Measurements from ENCODE around the gene KRTAP12-1.
"Not testable (repeated sequence)": the region's sequence is repeated elsewhere in the genome, so short reads cannot be mapped to it uniquely, and the experiment has no call there.

Gene KRTAP12-1

DNA sequence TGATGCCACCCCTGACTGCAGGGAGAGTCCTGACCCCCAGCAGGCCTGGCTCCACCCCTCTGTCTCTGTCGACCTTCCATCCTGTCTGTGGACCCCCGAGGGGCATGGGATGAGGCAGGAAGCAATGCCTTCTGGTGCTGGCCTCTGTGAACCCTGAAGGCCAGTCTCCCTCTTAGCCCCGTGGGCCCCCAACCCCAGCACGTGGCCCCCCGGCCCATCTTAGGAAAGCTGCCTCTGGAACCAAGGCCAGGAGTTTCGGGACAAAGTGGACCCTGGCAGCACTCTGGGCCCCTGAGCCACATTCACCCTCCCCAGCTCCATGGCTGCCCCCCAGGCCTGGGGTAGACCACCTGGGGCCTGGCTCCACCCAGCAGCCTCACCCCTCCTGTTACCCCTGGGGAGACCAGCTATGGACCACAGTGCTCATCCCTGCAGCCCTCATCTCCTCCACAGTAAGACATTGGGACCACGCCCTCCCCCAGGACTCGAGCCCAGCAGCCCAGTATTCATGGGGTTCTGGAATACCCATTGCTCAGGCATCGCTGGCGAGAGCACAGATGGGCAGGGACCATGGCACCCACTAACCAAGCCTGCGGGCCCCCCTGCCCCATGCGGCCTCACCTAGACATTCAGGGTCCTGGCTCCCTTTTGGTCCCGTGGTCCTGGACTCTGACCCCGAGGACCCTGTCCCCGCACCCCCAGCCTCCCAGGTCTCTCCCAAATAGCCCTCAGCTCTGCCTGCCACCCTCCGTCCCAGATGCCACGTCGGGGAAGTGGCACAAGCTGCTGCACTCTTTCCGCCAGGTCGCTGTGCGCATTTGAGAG, 43.2 kb downstream of the KRTAP12-1 start:
- not testable (repeated sequence) for DNase-seq

DNA sequence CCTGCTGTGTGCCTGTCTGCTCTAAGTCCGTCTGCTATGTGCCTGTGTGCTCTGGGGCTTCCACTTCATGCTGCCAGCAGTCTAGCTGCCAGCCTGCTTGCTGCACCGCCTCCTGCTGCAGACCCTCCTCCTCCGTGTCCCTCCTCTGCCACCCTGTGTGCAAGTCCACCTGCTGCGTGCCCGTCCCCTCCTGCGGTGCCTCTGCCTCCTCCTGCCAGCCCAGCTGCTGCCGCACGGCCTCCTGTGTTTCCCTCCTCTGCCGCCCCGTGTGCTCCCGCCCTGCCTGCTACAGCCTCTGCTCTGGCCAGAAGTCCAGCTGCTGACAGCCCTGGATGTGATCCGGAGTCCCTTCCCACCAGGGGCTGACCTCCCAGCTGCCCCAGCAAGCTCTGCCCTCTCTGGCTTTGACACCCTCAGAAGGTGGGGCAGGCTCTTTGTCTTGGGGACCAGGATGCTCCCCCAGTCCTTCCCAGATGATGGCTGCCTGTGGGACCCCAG, 44.1 kb downstream of the KRTAP12-1 start:
- DNase-seq = not testable (repeated sequence)

DNA sequence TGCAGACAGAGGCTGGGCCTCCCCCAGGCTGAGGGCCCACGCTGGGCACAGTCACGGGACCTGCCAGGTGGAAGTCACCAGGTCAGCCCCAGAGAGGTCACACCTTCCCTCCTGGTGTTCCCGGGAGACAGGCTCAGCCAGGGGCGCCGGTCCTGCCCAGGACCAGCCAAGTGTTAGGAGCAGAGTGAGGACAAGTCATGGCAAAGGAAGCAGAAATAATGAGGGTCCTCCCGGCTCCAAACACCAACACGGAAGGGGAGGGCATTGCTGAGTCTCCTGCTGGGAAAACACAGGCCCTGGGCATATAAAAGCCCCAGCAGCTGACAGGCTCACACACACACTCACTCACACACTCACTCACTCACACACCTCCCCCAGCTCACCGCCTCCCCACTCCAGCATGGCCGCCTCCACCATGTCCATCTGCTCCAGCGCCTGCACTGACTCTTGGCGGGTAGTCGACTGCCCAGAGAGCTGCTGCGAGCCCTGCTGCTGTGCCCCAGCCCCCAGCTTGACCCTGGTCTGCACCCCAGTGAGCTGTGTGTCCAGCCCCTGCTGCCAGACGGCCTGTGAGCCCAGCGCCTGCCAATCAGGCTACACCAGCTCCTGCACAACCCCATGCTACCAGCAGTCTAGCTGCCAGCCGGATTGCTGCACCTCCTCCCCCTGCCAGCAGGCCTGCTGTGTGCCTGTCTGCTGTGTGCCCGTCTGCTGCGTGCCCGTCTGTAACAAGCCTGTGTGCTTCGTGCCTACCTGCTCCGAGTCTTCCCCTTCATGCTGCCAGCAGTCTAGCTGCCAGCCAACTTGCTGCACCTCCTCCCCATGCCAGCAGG, 44.7 kb downstream of the KRTAP12-1 start, which contains the start of gene KRTAP10-10:
Gene KRTAP10-10, plus strand, starts transcription at position 339 of the 833 bp plus-strand sequence. Its CDS starts 62 bp downstream, at position 401.
- no peak for DNase-seq

DNA sequence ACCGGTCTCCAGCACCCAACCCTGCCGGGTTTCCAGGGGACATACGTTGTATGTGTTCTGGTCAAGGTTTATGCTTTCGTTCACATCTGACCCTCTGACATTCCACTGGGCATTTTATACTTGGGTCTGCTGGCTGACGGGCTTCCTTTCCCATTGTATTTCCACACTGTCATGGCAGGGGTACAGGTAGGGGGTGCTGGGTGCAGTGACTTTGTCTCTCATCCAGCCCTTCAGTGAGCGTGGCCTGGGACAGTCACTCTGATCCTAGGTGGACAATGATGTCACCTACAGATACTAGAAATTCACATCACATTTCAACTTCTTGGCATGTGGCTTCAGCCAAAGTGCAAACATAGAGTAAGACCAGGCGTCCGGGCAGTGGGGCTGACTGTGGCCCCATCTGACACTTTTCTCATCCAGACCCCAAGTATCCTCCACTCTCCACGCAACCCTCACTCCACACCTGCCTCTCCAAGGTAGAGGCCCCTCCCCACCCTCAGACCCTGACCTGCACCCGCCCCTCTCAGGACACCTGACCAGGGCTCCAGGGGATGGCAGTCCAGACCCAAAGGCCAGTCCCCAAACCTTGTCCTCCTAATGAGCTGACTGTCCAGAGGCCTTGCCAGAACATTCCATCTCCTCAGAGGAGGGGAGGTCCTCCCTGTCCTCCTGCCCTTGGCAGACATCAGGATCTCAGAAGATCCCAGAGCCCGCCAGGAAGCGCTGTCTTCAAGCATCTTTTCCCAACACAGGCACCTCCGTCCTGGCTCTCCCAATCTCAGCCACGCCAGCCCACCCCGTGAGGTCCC, 45.5 kb downstream of the KRTAP12-1 start:
- no peak for DNase-seq

DNA sequence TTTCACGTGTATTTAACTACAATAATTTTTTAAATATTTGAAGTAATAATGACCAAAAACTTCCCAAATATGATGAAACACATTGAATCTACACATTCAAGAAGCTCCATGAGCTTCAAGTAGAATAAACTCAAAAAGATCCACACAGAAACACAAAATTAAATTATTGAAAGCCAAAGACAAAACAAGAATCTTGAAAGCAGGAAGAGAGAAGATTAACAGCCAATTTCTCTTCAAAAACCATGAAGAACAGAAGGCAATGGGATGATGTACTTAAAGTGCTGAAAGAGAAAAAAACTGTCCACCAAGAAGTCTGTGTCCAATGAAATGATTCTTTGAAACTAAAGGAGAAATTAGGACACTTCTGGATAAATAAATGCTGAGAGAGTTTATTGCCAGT, 49.9 kb downstream of the KRTAP12-1 start:
- no peak for DNase-seq
